Vagina (tissue), 2 donors: ENCODE data around the gene DACH1. TPM values are rescaled to one million over a fixed set of nuclear protein-coding genes. Genes with fewer than 3 reads are reported as not detected.

Source experiments
- DNase-seq, 2 donors: peaks; one replicate each; pipeline ENCODE4 v3.0.0-alpha.2; 2017; ENCODE audit errors: extremely low spot score in 2 of 2
- H3K27ac ChIP-seq: fragments of 200-600 bp; sonication (generic); one replicate; pipeline ENCODE4 v1.5.1; 2019
- H3K27me3 ChIP-seq: fragments of 200-600 bp; sonication (generic); one replicate; pipeline ENCODE4 v1.5.1; 2019
- H3K36me3 ChIP-seq, 2 donors: fragments of 200-600 bp; sonication (generic); one replicate each; pipeline ENCODE4 v1.5.1; 2017 to 2019
- H3K4me1 ChIP-seq: fragments of 200-600 bp; sonication (generic); one replicate; pipeline ENCODE4 v1.5.1; 2019
- H3K4me3 ChIP-seq, 2 donors: fragments of 200-600 bp; sonication (generic); 1 replicate in 1 of 2; 2 replicates in 1 of 2; pipeline ENCODE4 v1.5.1; 2016 to 2019
- H3K9me3 ChIP-seq: fragments of 200-600 bp; sonication (generic); one replicate; pipeline ENCODE4 v1.5.1; 2019
- POLR2A ChIP-seq, 2 donors: fragments of 450-650 bp; IDR thresholded peaks; one replicate each; pipeline ENCODE4 v1.6.1; 2017; ENCODE audit warnings: antibody characterized with exemption in 2 of 2, mild to moderate bottlenecking in 2 of 2, moderate library complexity in 2 of 2
- POLR2AphosphoS5 ChIP-seq, 2 donors: sonication (generic); formaldehyde crosslinking; IDR thresholded peaks; one replicate each; pipeline ENCODE4 v1.9.0; 2017; ENCODE audit warnings: antibody characterized with exemption in 2 of 2, mild to moderate bottlenecking in 2 of 2, low read depth in 1 of 2; ENCODE audit not compliant: insufficient read depth in 1 of 2
- intact Hi-C: fragments of 100-400 bp; cut with DNase I; formaldehyde crosslinking; loops from one replicate; pipeline ENCODE4 v1.15.1; 2023
- total RNA-seq: library from RNA; depleted of rRNA; stranded (reverse); fragments of >200 nt; gene quantifications from one replicate; pipeline ENCODE4 v1.2.3, GENCODE V29; 2016
- TF ChIP-seq, protein P1 (sequence below), 3 experiments: fragments of 450-650 bp in 2 of 3; fragments of 200-600 bp in 1 of 3; sonication (generic) in 1 of 3; IDR thresholded peaks; one replicate each; pipeline ENCODE4 v1.5.1; 2017 to 2019; ENCODE audit warnings: antibody characterized with exemption in 3 of 3, mild to moderate bottlenecking in 2 of 3, moderate library complexity in 2 of 3

Gene DACH1
- total RNA-seq, 1 donor from 2014 or later: 7.9 TPM

DNA sequence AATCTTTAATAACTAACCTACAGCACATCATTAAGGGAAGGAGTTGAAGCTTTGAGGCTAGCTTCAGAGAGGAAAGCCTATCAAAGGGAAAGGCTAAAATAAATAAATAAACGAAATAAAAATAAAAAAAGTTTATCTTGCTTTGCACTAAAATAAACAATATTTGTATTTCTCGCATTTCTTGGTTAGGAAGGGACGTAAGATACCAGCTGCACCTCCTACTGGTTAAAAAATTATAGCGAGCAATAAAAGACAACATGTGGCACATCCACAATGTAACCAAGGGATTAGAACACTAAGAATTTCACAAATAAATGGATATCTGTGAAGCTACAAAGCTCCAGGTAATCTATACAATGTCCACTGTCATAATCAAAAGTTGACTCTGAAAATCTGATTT lies 194.5 kb downstream of the DACH1 start:
- no peak for DNase-seq
- no peaks in the 10 kb centered on the region for H3K27me3 ChIP-seq
- H3K27ac ChIP-seq: no peak overlapping the region
- intact Hi-C loops: no loop called here
- no peaks in the 10 kb centered on the region for H3K36me3 ChIP-seq
- TF ChIP-seq, protein P1, sequence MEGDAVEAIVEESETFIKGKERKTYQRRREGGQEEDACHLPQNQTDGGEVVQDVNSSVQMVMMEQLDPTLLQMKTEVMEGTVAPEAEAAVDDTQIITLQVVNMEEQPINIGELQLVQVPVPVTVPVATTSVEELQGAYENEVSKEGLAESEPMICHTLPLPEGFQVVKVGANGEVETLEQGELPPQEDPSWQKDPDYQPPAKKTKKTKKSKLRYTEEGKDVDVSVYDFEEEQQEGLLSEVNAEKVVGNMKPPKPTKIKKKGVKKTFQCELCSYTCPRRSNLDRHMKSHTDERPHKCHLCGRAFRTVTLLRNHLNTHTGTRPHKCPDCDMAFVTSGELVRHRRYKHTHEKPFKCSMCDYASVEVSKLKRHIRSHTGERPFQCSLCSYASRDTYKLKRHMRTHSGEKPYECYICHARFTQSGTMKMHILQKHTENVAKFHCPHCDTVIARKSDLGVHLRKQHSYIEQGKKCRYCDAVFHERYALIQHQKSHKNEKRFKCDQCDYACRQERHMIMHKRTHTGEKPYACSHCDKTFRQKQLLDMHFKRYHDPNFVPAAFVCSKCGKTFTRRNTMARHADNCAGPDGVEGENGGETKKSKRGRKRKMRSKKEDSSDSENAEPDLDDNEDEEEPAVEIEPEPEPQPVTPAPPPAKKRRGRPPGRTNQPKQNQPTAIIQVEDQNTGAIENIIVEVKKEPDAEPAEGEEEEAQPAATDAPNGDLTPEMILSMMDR (IDR thresholded peaks at IDR 0.05): no peak
- TF ChIP-seq POLR2A (IDR thresholded peaks at IDR 0.05) (no peak), POLR2AphosphoS5 (IDR thresholded peaks at IDR 0.05; ENCODE audit: insufficient read depth in 1 of 2, low read depth in 1 of 2) (no peak)
- H3K9me3 ChIP-seq: no peaks in the 10 kb centered on the region
- H3K4me1 ChIP-seq: no peaks in the 10 kb centered on the region
- H3K4me3 ChIP-seq: no peak overlapping the region

DNA sequence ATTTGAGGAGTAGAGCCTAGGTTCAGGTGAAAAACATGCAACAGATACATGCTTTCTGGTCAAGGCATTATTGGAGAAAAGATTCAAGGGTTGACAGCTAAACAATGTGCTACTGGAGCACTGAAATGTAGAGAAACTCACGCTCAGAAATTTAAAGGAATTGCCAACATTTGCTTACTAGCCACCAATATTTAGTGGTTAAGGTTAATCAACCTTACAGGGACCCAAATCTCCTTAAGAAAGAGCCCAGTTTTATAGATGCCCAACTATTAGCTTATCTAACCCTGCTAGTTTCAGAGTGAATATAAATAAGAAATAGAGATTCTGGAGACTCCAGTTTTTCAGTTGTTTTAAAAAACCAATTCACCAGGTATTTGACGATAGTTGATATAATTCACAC lies 203.6 kb downstream of the DACH1 start:
- Histone ChIP-seq H3K9me3 (no peaks in the 10 kb centered on the region), H3K27ac (no peak overlapping the region), H3K4me1 (no peaks in the 10 kb centered on the region), H3K27me3 (no peaks in the 10 kb centered on the region), H3K4me3 (no peak overlapping the region), H3K36me3 (no peaks in the 10 kb centered on the region)
- TF ChIP-seq, protein P1 (IDR thresholded peaks at IDR 0.05): no peak
- TF ChIP-seq POLR2A (IDR thresholded peaks at IDR 0.05) (no peak), POLR2AphosphoS5 (IDR thresholded peaks at IDR 0.05; ENCODE audit: insufficient read depth in 1 of 2, low read depth in 1 of 2) (no peak)
- intact Hi-C loops: no loop called here
- DNase-seq: no peak

DNA sequence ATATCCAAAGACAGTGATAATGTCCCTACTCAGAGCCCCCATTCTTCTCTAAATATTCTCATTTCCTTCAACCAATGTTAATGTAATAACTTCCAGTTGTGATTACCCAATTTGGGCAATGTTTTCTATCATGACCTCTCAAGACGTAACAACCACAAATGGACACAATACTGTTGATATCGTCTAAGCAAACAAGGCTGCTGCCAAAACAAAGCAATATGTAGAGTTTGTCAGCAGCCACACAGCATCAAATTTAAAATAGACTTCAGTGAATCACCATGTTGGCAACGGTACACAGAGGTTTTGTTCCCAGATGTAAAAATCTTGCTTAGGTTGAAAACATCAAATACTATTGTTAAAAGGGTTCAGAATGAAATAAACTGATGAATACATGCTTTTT lies 205.1 kb downstream of the DACH1 start:
- no peak for DNase-seq
- intact Hi-C loops: no loop called here
- Histone ChIP-seq H3K27me3 (no peaks in the 10 kb centered on the region), H3K27ac (no peak overlapping the region), H3K4me1 (no peaks in the 10 kb centered on the region), H3K4me3 (no peak overlapping the region), H3K9me3 (no peaks in the 10 kb centered on the region), H3K36me3 (no peaks in the 10 kb centered on the region)
- TF ChIP-seq, protein P1 (IDR thresholded peaks at IDR 0.05): no peak
- TF ChIP-seq POLR2A (IDR thresholded peaks at IDR 0.05): no peak
- TF ChIP-seq POLR2AphosphoS5 (IDR thresholded peaks at IDR 0.05; ENCODE audit: insufficient read depth in 1 of 2, low read depth in 1 of 2): no peak

DNA sequence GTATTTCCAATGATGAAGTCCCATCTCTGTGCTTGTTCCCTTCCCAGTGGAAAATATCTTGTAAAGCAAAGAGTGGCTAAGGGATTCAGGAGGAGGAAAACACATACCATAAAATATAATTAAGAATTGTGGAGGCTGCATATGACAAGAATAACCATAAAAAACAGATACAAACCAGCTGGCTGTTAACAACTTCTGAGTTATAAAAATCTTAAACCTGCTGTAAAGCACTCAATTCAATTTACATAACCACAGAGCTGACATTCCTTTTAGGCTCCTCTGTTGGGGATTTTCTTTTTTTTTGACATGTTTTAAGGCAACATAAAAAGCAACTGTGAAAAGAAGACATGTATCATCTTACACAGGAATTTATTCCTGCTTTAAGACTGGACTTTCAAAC lies 207.6 kb downstream of the DACH1 start:
- no peak for DNase-seq
- TF ChIP-seq POLR2A (IDR thresholded peaks at IDR 0.05) (no peak), POLR2AphosphoS5 (IDR thresholded peaks at IDR 0.05; ENCODE audit: insufficient read depth in 1 of 2, low read depth in 1 of 2) (no peak)
- TF ChIP-seq, protein P1 (IDR thresholded peaks at IDR 0.05): no peak
- H3K27ac ChIP-seq: no peak overlapping the region

GRCh38 chr13:71645467-71645866 lies 221.5 kb downstream of the DACH1 start:
- no peak for DNase-seq
- Histone ChIP-seq H3K27ac (no peak overlapping the region), H3K27me3 (no peaks in the 10 kb centered on the region), H3K36me3 (no peaks in the 10 kb centered on the region), H3K4me1 (no peaks in the 10 kb centered on the region), H3K9me3 (no peaks in the 10 kb centered on the region), H3K4me3 (no peak overlapping the region)
- TF ChIP-seq POLR2AphosphoS5 (IDR thresholded peaks at IDR 0.05; ENCODE audit: insufficient read depth in 1 of 2, low read depth in 1 of 2) (no peak), POLR2A (IDR thresholded peaks at IDR 0.05) (no peak)
- TF ChIP-seq, protein P1 (IDR thresholded peaks at IDR 0.05): no peak
- intact Hi-C loops: no loop called here

More for the DNA sequence above, 207.6 kb downstream of the DACH1 start:
- no peaks in the 10 kb centered on the region for H3K9me3 ChIP-seq
- no peak overlapping the region for H3K4me3 ChIP-seq
- intact Hi-C loops: no loop called here
- H3K36me3 ChIP-seq: no peaks in the 10 kb centered on the region
- no peaks in the 10 kb centered on the region for H3K4me1 ChIP-seq
- H3K27me3 ChIP-seq: no peaks in the 10 kb centered on the region
